ENCODE results near the gene ULBP2. TPM values are rescaled to one million over a fixed set of nuclear protein-coding genes. Genes with fewer than 3 reads are reported as not detected.
"Not testable (repeated sequence)": the region's sequence is repeated elsewhere in the genome, so short reads cannot be mapped to it uniquely, and the experiment has no call there.

The ULBP2 gene
- total RNA-seq, 2 experiments from 2014 or later, result 0.32 to 0.43 TPM

DNA sequence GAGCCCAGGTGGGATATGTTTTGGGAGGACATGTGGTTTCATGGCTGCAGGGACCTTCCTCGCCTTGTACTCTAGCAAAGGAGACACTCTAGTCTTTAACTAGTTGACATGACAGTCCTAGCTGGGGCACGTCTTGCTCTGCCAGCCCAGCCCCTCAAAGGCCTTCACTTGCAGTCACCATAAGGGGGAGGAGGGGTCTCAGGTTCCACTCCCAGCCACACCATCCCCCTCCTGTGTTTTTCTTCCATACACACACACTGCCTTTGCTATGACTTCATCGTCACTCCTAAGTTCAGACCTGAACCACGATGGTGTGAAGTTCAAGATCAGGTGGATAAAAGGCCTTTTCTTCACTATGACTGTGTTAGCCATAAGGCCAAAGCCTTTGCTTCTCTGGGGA is 35.4 kb downstream of the ULBP2 start:
- no peaks in the 10 kb centered on the region for H3K9me3 Mint-ChIP-seq (ENCODE audit: low read depth)
- H3K27ac Mint-ChIP-seq, result no peak overlapping the region
- POLR2A ChIA-PET, result no interaction called here
- CTCF ChIA-PET, result no interaction called here
- peaks cover 69% of the 10 kb centered on the region for H3K27me3 Mint-ChIP-seq
- no peak for ATAC-seq
- peaks cover 5% of the 10 kb centered on the region for H3K4me1 Mint-ChIP-seq
- no peak overlapping the region for H3K4me3 Mint-ChIP-seq
- intact Hi-C loops (cut with DNase I, micrococcal nuclease), result no loop called here
- DNase-seq, result no peak
- H3K36me3 Mint-ChIP-seq (ENCODE audit: low read depth), result no peaks in the 10 kb centered on the region

GRCh38 chr6:149978610-149979009 is 36.8 kb downstream of the ULBP2 start:
- ATAC-seq (no peak), DNase-seq (no peak)
- Mint-ChIP-seq H3K27me3 (peaks cover 70% of the 10 kb centered on the region), H3K27ac (no peak overlapping the region), H3K4me1 (peaks cover 5% of the 10 kb centered on the region), H3K36me3 (ENCODE audit: low read depth) (no peaks in the 10 kb centered on the region), H3K4me3 (no peak overlapping the region), H3K9me3 (ENCODE audit: low read depth) (no peaks in the 10 kb centered on the region)
- ChIA-PET POLR2A (no interaction called here), CTCF (no interaction called here)
- intact Hi-C loops (cut with DNase I, micrococcal nuclease), result no loop called here

DNA sequence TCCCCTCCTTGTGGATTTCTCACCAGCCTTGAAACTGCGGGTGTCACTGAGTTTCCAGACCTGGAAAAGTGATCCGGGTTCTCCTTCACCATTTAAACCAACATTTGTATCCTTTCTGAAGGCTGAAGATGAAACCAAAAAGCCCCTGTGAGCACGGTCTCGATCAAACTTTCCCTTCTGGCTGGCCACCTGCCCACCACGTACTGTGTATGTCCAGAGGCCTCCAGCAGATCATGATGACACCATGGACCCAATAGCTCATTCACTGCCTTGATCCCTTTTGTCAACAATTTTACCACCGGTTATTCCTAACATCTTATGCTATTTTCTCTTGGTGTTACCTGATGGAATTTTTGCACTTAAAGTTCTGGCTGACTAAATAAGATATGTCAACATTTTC is 37.5 kb downstream of the ULBP2 start:
- no peak overlapping the region for H3K27ac Mint-ChIP-seq
- POLR2A ChIA-PET, result interaction anchor here (0.7 kb wide), 1 partner anchor 18 kb away, joined by 3 read pairs; no protein-coding TSS in a partner anchor
- peaks cover 67% of the 10 kb centered on the region for H3K27me3 Mint-ChIP-seq

DNA sequence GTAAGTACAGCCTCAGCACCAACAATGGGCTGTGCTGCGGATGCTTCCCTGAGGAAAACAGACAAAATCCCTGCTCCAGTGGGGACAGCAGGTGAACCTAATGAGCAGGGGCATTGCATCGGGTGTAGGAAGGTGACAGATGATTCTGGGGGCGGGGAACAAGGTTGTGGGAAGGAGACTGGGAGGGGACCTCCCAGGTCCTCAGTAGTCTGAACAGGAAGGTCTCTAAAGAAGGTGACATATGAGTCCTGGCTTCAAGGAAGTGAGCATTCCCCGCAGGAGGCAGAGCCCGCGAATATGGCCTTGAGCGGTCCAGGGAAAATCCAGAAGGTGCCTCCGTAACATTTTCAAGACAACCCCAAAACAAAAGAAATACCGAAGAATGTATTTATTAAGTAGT is 41.3 kb downstream of the ULBP2 start:
- ChIA-PET POLR2A (no interaction called here), CTCF (interaction anchor here (1.1 kb wide), 1 partner anchor 21 kb away, joined by 3 read pairs; no protein-coding TSS in a partner anchor)
- DNase-seq (no peak), ATAC-seq (no peak)
- Mint-ChIP-seq H3K27me3 (peaks cover 68% of the 10 kb centered on the region), H3K9me3 (ENCODE audit: low read depth) (peaks cover 2% of the 10 kb centered on the region), H3K4me3 (no peak overlapping the region), H3K27ac (no peak overlapping the region), H3K4me1 (peaks cover 10% of the 10 kb centered on the region), H3K36me3 (ENCODE audit: low read depth) (peaks cover 2% of the 10 kb centered on the region)
- intact Hi-C loops (cut with DNase I, micrococcal nuclease), result no loop called here

More for the DNA sequence above, 37.5 kb downstream of the ULBP2 start:
- H3K9me3 Mint-ChIP-seq (ENCODE audit: low read depth), result no peaks in the 10 kb centered on the region
- CTCF ChIA-PET, result no interaction called here
- no peak overlapping the region for H3K4me3 Mint-ChIP-seq
- peaks cover 5% of the 10 kb centered on the region for H3K4me1 Mint-ChIP-seq
- intact Hi-C loops (cut with DNase I, micrococcal nuclease), result no loop called here
- DNase-seq (no peak), ATAC-seq (no peak)
- H3K36me3 Mint-ChIP-seq (ENCODE audit: low read depth), result no peaks in the 10 kb centered on the region

GRCh38 chr6:149984773-149985172 is 43.0 kb downstream of the ULBP2 start:
- Mint-ChIP-seq H3K4me1 (peaks cover 16% of the 10 kb centered on the region), H3K4me3 (no peak overlapping the region), H3K27ac (no peak overlapping the region), H3K36me3 (ENCODE audit: low read depth) (peaks cover 7% of the 10 kb centered on the region), H3K9me3 (ENCODE audit: low read depth) (peaks cover 7% of the 10 kb centered on the region), H3K27me3 (peaks cover 73% of the 10 kb centered on the region)
- POLR2A ChIA-PET, result no interaction called here
- intact Hi-C loops (cut with DNase I, micrococcal nuclease), result no loop called here
- DNase-seq (no peak), ATAC-seq (no peak)
- CTCF ChIA-PET, result interaction anchor here (1.0 kb wide), 1 partner anchor 55 kb away, joined by 4 read pairs; no protein-coding TSS in a partner anchor

GRCh38 chr6:149985481-149985937 is 43.7 kb downstream of the ULBP2 start:
- no peak for ATAC-seq

GRCh38 chr6:149987602-149988107 is 45.8 kb downstream of the ULBP2 start:
- no peak overlapping the region for H3K27ac Mint-ChIP-seq
- H3K4me1 Mint-ChIP-seq, result peaks cover 29% of the 10 kb centered on the region
- peaks cover 7% of the 10 kb centered on the region for H3K36me3 Mint-ChIP-seq (ENCODE audit: low read depth)
- peaks cover 78% of the 10 kb centered on the region for H3K27me3 Mint-ChIP-seq
- H3K4me3 Mint-ChIP-seq, result no peak overlapping the region
- ATAC-seq (no peak), DNase-seq (no peak)
- ChIA-PET POLR2A (no interaction called here), CTCF (no interaction called here)
- intact Hi-C loops (cut with DNase I, micrococcal nuclease), result no loop called here
- H3K9me3 Mint-ChIP-seq (ENCODE audit: low read depth), result peaks cover 7% of the 10 kb centered on the region

More at GRCh38 chr6:149985481-149985937, 43.7 kb downstream of the ULBP2 start:
- no peak for DNase-seq
- H3K27ac Mint-ChIP-seq, result no peak overlapping the region
- H3K27me3 Mint-ChIP-seq, result peaks cover 76% of the 10 kb centered on the region
- no peak overlapping the region for H3K4me3 Mint-ChIP-seq
- CTCF ChIA-PET, result no interaction called here
- H3K9me3 Mint-ChIP-seq (ENCODE audit: low read depth), result peaks cover 7% of the 10 kb centered on the region
- intact Hi-C loops (cut with DNase I, micrococcal nuclease), result no loop called here
- H3K36me3 Mint-ChIP-seq (ENCODE audit: low read depth), result peaks cover 7% of the 10 kb centered on the region
- POLR2A ChIA-PET, result no interaction called here
- peaks cover 24% of the 10 kb centered on the region for H3K4me1 Mint-ChIP-seq

GRCh38 chr6:149988550-149989346 is 46.9 kb downstream of the ULBP2 start:
- H3K9me3 Mint-ChIP-seq (ENCODE audit: low read depth), result peaks cover 7% of the 10 kb centered on the region
- peaks cover 29% of the 10 kb centered on the region for H3K4me1 Mint-ChIP-seq
- POLR2A ChIA-PET, result no interaction called here
- intact Hi-C loops (cut with DNase I, micrococcal nuclease), result no loop called here
- H3K36me3 Mint-ChIP-seq (ENCODE audit: low read depth), result peaks cover 7% of the 10 kb centered on the region
- no peak overlapping the region for H3K4me3 Mint-ChIP-seq
- ATAC-seq, result no peak
- H3K27me3 Mint-ChIP-seq, result peaks cover 82% of the 10 kb centered on the region
- no peak for DNase-seq
- no peak overlapping the region for H3K27ac Mint-ChIP-seq
- CTCF ChIA-PET, result interaction anchor here (0.6 kb wide), 1 partner anchor 40 kb away, joined by 3 read pairs; no protein-coding TSS in a partner anchor

- ATAC-seq (no peak), DNase-seq (no peak)
- H3K4me3 Mint-ChIP-seq, result peak overlapping the region; percentile 68
- POLR2A ChIA-PET, result interaction anchor here (0.6 kb wide), 1 partner anchor 892 kb away, joined by 7 read pairs; no protein-coding TSS in a partner anchor
- H3K27ac Mint-ChIP-seq, result peak overlapping the region; percentile 48
- CTCF ChIA-PET, result interaction anchor here (0.7 to 2.5 kb wide), 4 partner anchors 17 to 298 kb away, joined by 3 to 11 read pairs (median 4); no protein-coding TSS in a partner anchor
- intact Hi-C loops (cut with DNase I, micrococcal nuclease), result no loop called here
- H3K4me1 Mint-ChIP-seq, result peaks cover 29% of the 10 kb centered on the region
- H3K27me3 Mint-ChIP-seq, result peaks cover 81% of the 10 kb centered on the region
- peaks cover 7% of the 10 kb centered on the region for H3K9me3 Mint-ChIP-seq (ENCODE audit: low read depth)
- peaks cover 7% of the 10 kb centered on the region for H3K36me3 Mint-ChIP-seq (ENCODE audit: low read depth)
Measured at GRCh38 chr6:149990212-149990660, 48.4 kb downstream of the ULBP2 start.

DNA sequence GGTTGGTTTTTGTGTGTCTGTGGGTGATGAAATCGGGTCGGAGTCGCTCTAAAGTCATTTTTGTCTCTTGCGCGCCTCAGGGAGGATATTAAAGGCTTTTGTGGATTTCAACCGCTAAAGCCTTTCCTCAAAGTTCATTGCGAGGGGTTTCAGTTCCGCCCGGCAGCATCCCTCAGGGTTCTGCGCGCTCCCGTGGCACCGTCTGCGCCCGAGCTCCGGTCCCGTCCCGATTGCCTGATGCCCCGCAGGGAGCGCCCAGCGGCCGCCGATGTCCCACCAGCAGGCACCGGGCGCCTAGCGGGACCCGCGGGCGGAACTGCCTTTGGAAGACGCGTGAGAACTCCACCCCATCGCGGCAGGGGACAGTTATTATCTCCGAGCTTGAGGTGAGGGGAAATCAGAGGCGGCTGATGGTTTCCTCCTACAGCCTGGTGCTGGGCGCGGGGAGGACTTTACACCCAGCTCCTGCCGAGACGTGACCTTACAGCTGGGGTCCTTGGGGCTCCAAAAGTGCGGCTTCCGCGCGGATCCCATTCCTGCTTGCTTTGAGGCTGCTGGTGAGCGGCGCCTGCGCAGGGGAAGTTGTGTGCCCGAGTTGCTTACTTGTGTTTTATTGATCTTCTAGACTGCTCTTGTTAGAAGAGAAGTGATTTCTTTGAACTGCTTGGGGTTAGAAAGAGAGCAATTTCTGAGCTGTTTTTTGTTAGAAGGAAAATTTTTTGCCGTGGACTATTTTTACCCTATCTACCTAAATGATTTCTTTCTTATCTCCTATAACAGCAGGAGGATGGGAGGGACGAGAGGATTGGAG is 49.1 kb downstream of the ULBP2 start:
- POLR2A ChIA-PET, result interaction anchor here (0.6 kb wide), 1 partner anchor 891 kb away, joined by 7 read pairs; no protein-coding TSS in a partner anchor
- H3K27me3 Mint-ChIP-seq, result peaks cover 79% of the 10 kb centered on the region
- peak overlapping the region; percentile 48 for H3K27ac Mint-ChIP-seq
- peak; percentile 50 for ATAC-seq
- peaks cover 7% of the 10 kb centered on the region for H3K36me3 Mint-ChIP-seq (ENCODE audit: low read depth)
- peak overlapping the region; percentile 68 for H3K4me3 Mint-ChIP-seq
- DNase-seq, result peak; percentile 48
- H3K4me1 Mint-ChIP-seq, result peaks cover 24% of the 10 kb centered on the region
- intact Hi-C loops (cut with DNase I, micrococcal nuclease), result no loop called here
- CTCF ChIA-PET, result interaction anchor here (0.6 to 2.5 kb wide), 5 partner anchors 16 to 298 kb away, joined by 3 to 11 read pairs (median 3); no protein-coding TSS in a partner anchor
- peaks cover 7% of the 10 kb centered on the region for H3K9me3 Mint-ChIP-seq (ENCODE audit: low read depth)

DNA sequence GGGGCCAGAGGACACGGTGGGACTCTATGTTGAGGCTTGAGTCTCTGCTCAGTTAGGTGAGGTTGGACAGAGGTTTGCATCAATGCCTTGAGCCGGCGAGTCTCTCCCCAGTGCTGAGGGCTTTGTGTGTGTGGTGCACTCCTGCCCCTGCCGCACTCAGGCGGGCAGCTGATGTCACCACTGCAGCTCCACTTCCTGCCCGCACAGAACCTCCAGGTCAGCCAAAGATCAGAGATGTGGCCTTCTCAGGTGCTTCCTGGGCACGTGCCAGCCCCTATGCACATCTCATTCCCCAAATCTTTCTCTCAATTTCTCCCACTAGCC is 49.6 kb downstream of the ULBP2 start:
- intact Hi-C loops (cut with DNase I, micrococcal nuclease); H3K27ac Mint-ChIP-seq; H3K36me3 Mint-ChIP-seq (ENCODE audit: low read depth); POLR2A ChIA-PET; DNase-seq; H3K9me3 Mint-ChIP-seq (ENCODE audit: low read depth): not testable (repeated sequence)
- CTCF ChIA-PET, result interaction anchor here (0.6 to 2.5 kb wide), 4 partner anchors 15 to 26 kb away, joined by 3 to 11 read pairs (median 4); no protein-coding TSS in a partner anchor
- peaks cover 80% of the 10 kb centered on the region for H3K27me3 Mint-ChIP-seq
- ATAC-seq, result peak; percentile 72
- peak overlapping the region; percentile 68 for H3K4me3 Mint-ChIP-seq
- H3K4me1 Mint-ChIP-seq, result peaks cover 24% of the 10 kb centered on the region

Measured in activated CD4-positive, alpha-beta T cell treated with anti-CD3 and anti-CD28 coated beads for 36 hours (primary cell).